IPS-15b (cell line): Measurements from ENCODE around the gene ELFN1.
"Not testable (repeated sequence)": the region's sequence is repeated elsewhere in the genome, so short reads cannot be mapped to it uniquely, and the experiment has no call there.

ENCODE experiments used
- H3K27me3 ChIP-seq: one replicate; pipeline ENCODE4 v1.6.1; 2013; ENCODE audit warnings: low read length; ENCODE audit not compliant: control insufficient read depth, insufficient read depth
- H3K36me3 ChIP-seq: one replicate; pipeline ENCODE4 v1.6.1; 2013; ENCODE audit warnings: low read length; ENCODE audit not compliant: control insufficient read depth, insufficient read depth
- H3K4me1 ChIP-seq: one replicate; pipeline ENCODE4 v1.6.1; 2013; ENCODE audit warnings: mild to moderate bottlenecking, low read length; ENCODE audit not compliant: control insufficient read depth, insufficient read depth
- H3K4me3 ChIP-seq: one replicate; pipeline ENCODE4 v1.5.1; 2013; ENCODE audit warnings: low read depth, low read length
- H3K9ac ChIP-seq: one replicate; pipeline ENCODE4 v1.6.1; 2013; ENCODE audit warnings: low read depth, mild to moderate bottlenecking, low read length
- H3K9me3 ChIP-seq: one replicate; pipeline ENCODE4 v1.6.1; 2013; ENCODE audit warnings: mild to moderate bottlenecking, low read length; ENCODE audit not compliant: control insufficient read depth, insufficient read depth

ELFN1 gene

DNA sequence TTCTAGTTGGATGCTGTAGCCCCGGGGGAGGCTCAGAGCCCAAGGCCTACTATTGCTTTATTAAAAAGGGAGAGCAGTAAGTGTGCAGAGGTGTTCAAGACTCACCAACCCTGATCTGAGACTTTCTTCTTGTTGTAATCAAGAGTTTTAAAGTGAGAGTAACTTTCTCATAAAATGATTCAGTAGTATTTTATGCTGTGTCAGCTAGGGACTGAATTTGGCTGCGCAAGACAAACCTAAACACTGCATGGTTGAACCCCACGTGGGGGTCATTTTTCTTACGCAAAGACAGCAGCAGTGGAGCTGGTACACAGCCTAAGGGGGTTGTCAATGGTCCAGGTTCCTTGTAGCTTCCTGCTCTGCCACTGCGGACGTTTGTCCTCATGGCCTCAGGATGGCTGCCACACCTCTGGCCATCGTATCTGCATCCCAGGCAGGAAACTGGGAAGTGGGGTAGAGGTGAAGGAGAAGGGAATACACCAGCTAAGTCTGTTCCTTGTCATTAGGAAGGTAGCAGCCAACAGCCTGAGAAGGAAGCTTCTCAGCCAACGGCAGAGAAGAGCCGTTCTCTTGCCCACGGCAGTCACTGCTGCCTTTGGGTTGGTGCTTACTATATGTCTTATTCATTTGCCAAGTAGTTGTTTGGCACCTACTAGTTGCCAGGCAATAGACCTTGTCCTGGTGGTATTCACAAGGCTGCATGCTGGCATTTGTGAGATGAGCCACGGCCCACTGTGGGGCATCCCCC is 44.7 kb downstream of the ELFN1 start:
- H3K9ac ChIP-seq: no peak overlapping the region
- no peaks in the 10 kb centered on the region for H3K36me3 ChIP-seq
- H3K4me1 ChIP-seq: peaks cover 15% of the 10 kb centered on the region
- H3K4me3 ChIP-seq: no peak overlapping the region
- H3K27me3 ChIP-seq: no peaks in the 10 kb centered on the region
- H3K9me3 ChIP-seq: peaks cover 6% of the 10 kb centered on the region

DNA sequence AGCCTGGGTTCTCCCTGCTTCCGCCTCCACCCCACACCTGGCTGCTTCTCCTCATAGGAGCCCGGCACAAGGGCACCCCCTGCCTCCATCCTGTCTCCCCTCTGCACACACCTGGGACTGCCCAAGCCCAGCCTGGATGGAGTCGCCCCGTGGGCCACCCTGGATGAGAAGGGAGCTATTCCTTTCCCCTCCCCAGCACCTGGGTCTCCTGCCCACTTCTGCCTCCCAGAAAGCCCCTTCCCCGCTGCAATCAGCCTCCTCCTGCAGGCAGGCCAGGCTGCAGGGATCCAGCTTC is 45.2 kb downstream of the ELFN1 start:
- peaks cover 18% of the 10 kb centered on the region for H3K4me1 ChIP-seq
- peaks cover under 1% of the 10 kb centered on the region for H3K9me3 ChIP-seq
- no peaks in the 10 kb centered on the region for H3K27me3 ChIP-seq
- H3K36me3 ChIP-seq: no peaks in the 10 kb centered on the region
- H3K4me3 ChIP-seq: no peak overlapping the region
- H3K9ac ChIP-seq: no peak overlapping the region

DNA sequence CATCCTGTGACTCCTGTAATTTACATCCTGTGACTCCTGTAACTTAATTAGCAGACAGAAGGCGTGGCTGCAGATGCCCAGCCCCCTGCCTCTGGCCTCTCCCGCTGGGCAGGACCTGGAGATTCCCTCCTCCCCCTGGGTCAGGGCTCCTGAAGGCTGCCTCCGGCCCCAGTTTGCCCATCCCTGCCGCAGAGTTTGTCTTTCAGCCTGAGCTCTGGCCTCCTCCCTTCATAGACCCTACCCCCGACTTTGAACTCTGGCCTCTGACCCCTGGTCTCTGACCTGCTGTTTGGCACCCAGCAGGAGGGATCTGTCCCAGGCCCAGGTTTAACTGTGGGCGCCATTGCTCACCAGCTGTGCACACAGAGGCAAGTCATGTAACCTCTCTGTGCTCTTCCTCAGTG is 45.6 kb downstream of the ELFN1 start:
- Histone ChIP-seq H3K27me3 (no peaks in the 10 kb centered on the region), H3K9ac (no peak overlapping the region), H3K9me3 (no peaks in the 10 kb centered on the region), H3K36me3 (no peaks in the 10 kb centered on the region), H3K4me3 (no peak overlapping the region), H3K4me1 (peaks cover 18% of the 10 kb centered on the region)

DNA sequence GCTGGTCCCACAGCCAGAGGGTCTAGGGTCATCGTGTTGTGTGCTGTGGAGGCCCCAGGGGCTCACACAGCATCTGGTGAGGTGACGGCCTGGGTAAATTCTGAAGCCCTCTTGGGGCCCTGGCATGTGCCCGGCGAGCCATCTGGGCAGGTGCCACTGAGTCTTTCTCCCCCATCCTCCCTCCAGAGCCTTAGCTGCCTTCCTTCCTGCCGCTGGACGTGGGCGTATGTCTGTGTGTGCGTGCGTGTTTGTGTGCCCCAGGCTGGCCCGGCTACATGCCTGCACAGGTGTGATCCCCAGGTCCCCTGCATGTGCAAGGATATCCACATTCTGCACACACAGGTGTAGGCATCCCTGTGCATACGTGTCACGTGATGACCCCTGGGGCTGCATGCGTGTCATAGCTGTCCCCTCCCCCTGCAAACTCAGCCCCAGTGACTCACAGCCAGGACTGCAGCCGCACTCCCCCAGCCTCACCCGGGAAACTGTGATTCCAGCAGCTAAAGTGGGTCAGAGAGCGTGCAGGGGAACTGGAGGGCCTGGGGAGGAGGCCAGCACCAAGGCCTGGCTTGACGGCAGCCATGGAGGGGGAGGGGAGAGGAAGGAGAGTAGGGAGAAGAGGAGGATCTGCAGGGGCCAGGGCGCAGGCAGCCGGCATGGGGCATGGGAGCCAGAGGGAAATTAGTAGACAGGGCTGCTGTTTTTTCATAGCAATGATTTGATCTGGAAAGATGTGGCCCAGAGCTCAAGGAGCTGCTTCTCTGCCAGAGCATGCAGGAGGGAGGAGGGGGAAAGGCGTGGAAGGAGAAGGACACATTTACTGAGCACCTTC is 46.4 kb downstream of the ELFN1 start:
- no peaks in the 10 kb centered on the region for H3K9me3 ChIP-seq
- H3K4me3 ChIP-seq: no peak overlapping the region
- H3K36me3 ChIP-seq: no peaks in the 10 kb centered on the region
- H3K27me3 ChIP-seq: no peaks in the 10 kb centered on the region
- peaks cover 18% of the 10 kb centered on the region for H3K4me1 ChIP-seq
- no peak overlapping the region for H3K9ac ChIP-seq

DNA sequence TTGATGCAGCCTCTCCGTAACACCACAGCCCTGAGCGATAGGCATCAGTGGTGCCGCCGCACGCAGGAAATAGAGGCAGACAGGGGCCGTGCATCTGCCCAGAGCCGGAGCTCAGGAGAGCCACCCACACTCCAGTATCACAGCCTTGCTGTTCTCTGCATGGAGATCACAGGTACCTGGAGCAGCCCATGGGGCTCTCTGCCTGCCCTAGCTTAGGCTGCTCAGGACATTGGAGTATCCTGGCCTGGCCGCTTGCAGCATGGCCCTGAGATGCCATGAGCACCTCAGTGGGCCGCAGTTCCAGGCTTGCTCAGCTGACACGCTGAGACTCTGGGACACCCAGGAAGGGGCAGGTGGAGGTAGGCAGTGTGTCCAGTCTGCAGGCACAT is 47.0 kb downstream of the ELFN1 start:
- H3K9me3 ChIP-seq: no peaks in the 10 kb centered on the region
- H3K36me3 ChIP-seq: no peaks in the 10 kb centered on the region
- H3K4me3 ChIP-seq: no peak overlapping the region
- H3K4me1 ChIP-seq: peaks cover 18% of the 10 kb centered on the region
- no peak overlapping the region for H3K9ac ChIP-seq
- no peaks in the 10 kb centered on the region for H3K27me3 ChIP-seq

DNA sequence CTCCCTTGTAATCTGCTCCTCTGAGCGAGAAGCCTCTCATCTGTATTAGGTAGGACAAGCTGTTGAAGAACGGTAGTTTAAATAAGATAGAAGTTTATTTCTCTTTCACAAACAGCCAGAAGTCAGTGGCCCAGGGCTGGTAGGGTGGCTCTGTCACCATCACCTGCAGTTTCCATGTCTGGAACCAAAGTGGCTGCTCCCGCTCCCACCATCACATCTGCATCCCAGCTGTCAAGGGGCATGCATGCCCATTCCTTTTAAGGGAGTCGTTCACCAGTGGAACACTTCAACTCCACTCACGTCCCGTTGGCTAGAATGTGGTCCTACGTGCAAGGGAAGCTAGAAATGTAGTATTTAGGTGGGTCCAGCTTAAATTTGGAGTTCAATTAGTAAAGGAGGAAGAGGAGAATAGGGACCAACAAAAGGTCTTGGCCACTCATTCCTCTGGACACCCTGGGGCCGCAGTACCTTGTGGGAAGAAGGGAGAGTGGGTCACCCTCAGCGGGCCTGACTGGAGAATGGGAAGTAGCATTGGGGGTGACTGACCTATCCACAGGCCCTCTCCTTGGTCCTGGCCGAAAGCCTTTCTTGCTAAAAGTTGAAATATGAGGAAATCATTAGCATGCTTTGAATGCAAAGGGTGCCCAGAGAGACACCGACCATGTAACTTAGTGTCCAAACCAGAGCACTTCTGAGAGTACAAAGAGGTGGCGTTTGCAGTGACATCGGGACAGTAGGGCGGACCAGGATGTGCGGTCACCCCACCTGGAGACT is 48.0 kb downstream of the ELFN1 start:
- Histone ChIP-seq H3K4me1 (peaks cover 18% of the 10 kb centered on the region), H3K9me3 (no peaks in the 10 kb centered on the region), H3K4me3 (no peak overlapping the region), H3K9ac (no peak overlapping the region), H3K27me3 (no peaks in the 10 kb centered on the region), H3K36me3 (no peaks in the 10 kb centered on the region)

DNA sequence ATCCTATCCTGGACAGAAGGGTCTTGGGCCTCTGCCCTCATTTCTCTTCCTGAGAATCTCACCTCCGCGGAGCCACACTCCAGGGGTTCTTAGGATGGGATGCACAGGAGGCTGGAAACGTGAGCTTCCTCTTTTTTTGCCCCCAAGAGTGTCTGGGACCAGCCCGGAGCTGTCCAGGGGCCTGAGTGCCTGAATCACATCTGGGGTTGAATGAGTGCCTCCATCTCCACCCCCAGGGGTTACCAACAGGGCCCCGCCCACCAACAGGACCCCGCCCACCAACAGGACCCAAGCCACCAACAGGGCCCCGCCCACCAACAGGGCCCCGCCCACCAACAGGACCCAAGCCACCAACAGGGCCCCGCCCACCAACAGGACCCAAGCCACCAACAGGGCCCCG is 48.8 kb downstream of the ELFN1 start:
- not testable (repeated sequence) for H3K36me3 ChIP-seq, H3K4me3 ChIP-seq, H3K9ac ChIP-seq, H3K27me3 ChIP-seq, H3K9me3 ChIP-seq
- H3K4me1 ChIP-seq: peaks cover 16% of the 10 kb centered on the region

DNA sequence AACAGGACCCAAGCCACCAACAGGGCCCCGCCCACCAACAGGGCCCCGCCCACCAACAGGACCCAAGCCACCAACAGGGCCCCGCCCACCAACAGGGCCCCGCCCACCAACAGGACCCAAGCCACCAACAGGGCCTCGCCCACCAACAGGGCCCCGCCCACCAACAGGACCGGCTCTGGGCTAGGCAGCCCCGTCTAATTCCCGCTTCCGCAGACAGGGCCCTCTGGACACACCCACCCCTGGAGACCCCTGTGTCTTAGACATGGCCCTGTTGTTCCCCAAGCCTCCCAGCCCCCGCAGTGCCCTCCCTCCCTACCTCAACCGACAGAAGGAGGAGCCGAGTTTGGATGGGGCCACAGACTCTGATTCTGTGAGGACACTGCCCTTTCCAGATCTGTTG is 49.2 kb downstream of the ELFN1 start:
- H3K9me3 ChIP-seq, H3K36me3 ChIP-seq, H3K9ac ChIP-seq, H3K4me3 ChIP-seq, H3K27me3 ChIP-seq: not testable (repeated sequence)
- peaks cover 14% of the 10 kb centered on the region for H3K4me1 ChIP-seq

DNA sequence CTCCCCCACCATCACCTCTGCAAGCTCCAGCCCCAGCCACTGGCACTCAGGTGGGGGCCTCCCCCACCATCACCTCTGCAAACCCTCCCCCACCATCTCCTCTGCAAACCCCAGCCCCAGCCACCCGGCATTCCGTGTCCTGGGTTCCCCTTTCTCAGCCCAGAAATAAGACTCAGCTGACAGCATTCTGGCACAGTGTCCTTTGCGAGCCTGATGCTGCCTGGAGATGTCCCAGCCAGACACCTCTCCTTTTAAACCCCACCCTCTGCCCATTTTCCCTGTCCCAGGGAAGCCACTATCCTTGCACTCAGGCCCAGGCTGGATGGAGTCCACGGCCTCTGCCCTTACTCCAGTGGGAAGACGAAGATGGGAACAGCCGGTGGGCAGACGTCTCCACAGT is 49.8 kb downstream of the ELFN1 start:
- no peak overlapping the region for H3K9ac ChIP-seq
- peaks cover 12% of the 10 kb centered on the region for H3K4me1 ChIP-seq
- no peak overlapping the region for H3K4me3 ChIP-seq
- no peaks in the 10 kb centered on the region for H3K9me3 ChIP-seq
- no peaks in the 10 kb centered on the region for H3K36me3 ChIP-seq
- no peaks in the 10 kb centered on the region for H3K27me3 ChIP-seq

DNA sequence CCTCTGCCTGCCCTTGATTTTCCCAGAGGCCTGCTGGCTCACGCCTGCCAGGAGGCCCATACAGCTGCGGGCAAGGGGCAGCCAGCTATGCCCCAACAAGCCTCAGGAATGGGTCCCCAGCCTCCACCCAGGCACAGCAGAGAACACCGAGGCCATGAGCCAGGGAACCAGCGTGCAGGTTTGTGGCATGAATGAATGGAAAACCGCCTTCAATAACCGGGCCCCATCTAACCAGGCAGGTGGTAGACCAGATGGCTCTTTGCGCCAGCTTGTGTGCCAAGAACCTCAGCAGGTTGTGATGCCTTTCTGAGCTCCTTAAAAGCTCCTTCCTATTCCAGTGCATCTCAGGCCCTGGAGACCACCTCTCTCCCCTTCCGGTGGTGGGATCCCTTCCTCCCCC is 50.2 kb downstream of the ELFN1 start:
- H3K4me3 ChIP-seq: no peak overlapping the region
- H3K9me3 ChIP-seq: no peaks in the 10 kb centered on the region
- H3K36me3 ChIP-seq: no peaks in the 10 kb centered on the region
- no peaks in the 10 kb centered on the region for H3K27me3 ChIP-seq
- H3K9ac ChIP-seq: no peak overlapping the region
- H3K4me1 ChIP-seq: peaks cover 12% of the 10 kb centered on the region

DNA sequence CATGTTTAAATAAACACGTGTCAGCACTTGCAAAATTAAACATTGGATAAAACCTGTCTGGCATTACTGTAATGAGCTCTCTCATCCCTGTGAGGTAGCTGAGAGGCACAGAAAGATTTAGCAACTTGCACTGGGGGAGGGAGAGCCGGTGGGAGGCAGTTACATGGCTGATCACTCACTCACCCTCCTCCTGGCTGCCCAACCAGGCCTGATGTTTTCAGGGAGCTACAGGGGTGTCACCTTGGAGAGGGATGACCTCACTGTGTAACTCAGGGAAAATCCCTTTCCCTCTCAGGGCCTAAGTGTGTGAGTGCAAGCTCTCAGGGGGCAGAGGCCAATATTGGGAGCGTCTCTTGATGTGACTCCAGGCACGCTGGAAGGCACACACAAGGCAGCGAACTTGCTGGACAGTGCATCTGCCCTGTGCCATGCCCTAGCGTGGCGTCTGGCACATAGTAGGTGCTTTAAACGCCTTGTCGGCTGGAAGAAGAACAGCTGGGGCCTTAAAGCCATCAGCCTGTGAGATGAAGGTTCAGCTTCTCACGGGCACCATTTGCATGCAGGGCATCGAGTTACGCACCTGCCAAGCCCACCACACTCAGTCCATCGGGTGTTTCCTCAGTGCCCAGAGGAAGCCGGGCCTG is 51.1 kb downstream of the ELFN1 start:
- no peak overlapping the region for H3K9ac ChIP-seq

More for the DNA sequence above, 51.1 kb downstream of the ELFN1 start:
- H3K27me3 ChIP-seq: no peaks in the 10 kb centered on the region
- no peaks in the 10 kb centered on the region for H3K36me3 ChIP-seq
- H3K4me1 ChIP-seq: peaks cover 6% of the 10 kb centered on the region
- no peak overlapping the region for H3K4me3 ChIP-seq
- H3K9me3 ChIP-seq: no peaks in the 10 kb centered on the region
